ENCODE results near the gene GOLGA6L2.
"Not testable (repeated sequence)": the region's sequence is repeated elsewhere in the genome, so short reads cannot be mapped to it uniquely, and the experiment has no call there.

Gene GOLGA6L2, protein sequence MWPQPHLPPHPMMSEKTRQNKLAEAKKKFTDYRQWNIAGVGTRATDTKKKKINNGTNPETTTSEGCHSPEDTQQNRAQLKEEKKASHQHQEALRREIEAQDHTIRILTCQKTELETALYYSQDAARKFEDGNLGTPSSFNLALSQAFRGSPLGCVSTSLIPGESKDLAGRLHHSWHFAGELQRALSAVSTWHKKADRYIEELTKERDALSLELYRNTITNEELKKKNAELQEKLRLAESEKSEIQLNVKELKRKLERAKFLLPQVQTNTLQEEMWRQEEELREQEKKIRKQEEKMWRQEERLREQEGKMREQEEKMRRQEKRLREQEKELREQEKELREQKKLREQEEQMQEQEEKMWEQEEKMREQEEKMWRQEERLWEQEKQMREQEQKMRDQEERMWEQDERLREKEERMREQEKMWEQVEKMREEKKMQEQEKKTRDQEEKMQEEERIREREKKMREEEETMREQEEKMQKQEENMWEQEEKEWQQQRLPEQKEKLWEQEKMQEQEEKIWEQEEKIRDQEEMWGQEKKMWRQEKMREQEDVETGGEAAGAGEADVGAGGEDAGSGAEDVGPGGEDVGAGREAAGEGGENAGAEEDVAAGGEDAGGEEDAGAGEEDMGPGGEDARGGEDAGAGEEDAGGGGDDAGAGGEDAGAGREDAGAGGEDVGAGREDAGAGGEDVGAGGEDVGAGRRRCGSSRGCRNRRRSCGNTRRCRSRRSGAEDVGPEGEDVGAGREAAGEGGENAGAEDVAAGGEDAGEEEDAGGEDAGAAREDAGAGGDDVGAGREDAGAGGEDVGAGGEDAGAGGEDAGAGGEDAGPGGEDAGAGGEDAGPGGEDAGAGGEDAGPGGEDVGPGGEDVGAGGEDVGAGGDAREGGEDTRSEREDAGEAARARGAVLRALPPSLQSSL

DNA sequence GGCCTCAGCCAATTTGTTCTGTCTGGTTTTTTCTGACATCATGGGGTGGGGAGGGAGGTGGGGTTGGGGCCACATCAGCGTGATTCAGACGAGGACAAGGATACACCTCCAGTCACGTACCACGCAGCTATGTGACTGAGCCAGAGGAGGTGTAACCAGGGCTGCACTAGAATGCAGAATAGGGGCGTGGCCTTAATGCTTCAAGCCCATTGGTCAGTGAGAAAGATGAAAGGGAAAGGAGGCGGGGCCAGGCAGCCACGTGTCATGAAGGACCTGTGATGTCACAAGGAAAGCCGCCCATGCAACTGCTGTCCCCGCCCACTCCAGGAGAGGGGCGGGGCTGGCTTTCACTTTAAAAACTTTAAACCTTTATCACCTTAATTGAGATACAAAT is at the start of gene GOLGA6L2:
Gene GOLGA6L2, minus strand, starts transcription at position 137 of the 394 bp plus-strand sequence. Its CDS starts 62 bp downstream, at position 75.
- in situ Hi-C loops (cut with MboI; ENCODE audit: low sequenced_read_pairs), result no loop called here

DNA sequence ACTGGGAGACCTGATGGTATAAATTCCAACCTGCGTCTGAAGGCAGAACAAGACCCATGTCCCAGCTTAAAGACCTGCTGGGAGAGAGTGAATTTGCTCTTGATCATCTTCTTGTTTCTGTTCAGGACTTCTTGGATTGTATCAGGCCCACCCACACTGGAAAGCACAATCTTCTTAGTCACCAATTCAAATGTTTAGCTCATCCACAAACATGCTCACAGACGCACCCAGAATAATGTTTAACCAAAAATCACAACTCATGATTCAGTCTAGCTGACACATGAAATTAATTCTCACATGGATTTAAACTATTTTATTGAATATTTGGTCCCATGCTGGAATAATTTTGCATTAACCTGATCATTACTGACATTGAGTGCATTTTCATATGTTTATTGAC is 37.8 kb upstream of the GOLGA6L2 start:
- in situ Hi-C loops (cut with MboI; ENCODE audit: low sequenced_read_pairs), result no loop called here

DNA sequence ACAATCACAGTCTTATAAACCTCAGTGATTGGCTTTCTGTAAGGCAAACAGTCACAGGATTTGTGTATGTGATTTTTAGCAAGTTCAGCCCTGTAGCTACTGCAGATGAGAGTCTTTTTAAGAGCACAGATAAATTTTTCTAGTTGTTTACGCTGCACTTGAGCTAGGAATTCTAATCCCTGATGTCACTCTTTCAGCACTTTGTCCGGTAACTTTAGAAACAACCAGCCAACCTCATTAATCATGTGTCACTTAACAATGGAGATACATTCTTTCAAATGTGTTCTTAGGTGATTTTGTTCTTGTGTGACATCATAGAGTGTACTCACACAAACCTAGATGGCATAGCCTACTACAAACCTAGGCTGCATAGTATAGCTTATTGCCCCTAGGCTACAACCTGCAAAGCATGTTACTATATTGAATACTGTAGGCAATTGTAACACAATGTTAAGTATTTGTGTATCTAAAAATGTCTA is 36.8 kb upstream of the GOLGA6L2 start:
- in situ Hi-C loops (cut with MboI; ENCODE audit: low sequenced_read_pairs), result no loop called here

DNA sequence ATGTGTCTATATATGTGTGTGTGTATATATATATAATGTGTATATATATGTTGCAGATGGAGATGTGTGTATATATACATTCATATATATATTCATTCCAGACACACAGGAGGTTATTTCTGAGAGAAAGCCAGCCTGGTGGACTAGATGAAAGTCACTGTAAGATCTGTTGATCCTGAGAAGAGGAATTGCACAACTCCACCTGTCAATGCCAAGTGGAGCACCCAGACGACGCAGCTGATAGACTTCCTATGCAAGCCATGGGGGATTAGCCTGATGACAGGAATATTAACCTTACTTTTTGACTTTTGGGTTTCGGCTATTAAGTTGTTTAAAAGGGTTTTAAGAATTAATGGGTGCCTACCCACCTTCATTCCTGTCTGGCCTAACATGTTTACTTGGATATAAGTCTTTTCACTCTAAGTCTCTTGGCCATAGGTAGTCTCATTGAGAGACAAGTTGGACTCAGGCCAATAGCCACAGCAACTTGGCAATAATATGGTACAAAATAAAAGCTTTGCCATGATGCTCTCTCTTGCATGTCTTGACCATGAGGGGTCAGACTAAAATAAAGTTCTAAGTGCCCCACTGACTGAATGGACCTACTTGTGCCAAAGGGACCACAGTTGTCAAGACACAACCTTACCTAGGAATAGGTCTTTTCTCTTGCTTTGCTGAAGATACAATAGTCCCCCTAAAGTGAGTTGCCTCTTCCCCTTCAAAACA is 35.9 kb upstream of the GOLGA6L2 start:
- in situ Hi-C loops (cut with MboI; ENCODE audit: low sequenced_read_pairs), result no loop called here

DNA sequence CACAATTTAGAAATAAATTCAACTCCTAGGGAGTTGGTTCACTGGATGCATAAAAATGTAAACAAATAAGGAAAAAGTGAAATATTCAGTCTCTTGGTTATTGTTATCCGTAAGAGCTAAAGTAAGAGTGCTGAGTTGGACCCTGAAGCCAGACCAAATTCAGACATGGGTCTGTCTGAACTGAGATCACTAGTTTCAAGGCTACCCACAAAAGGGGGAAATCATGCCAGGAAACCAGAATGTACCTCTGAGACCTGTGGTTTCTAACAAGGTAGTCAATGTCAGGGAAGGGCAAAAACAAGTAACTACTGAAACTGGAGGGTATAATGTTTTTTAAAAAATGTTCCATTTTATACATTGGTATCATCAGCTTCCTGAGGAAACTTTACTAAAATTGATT is 35.2 kb upstream of the GOLGA6L2 start:
- in situ Hi-C loops (cut with MboI; ENCODE audit: low sequenced_read_pairs), result no loop called here

DNA sequence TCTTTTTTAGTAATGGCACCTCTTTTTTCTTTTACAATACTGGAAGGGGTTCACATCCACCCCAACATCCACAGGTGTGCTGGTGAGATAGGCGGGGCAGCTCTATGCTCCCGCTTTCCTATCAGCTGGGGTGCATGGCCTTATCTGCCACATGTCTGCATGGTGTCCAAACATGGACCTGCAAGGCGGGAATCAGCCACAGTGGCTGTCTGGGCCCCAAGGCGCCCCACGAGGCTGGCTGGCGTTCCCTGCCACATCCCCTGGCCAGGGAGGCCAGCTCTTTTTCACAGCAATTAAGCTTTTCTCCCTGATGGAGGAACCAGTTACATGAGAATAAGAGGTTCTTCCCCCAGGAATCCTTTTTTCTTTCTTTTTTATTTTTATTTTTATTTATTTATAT is 30.9 kb upstream of the GOLGA6L2 start:
- in situ Hi-C loops (cut with MboI; ENCODE audit: low sequenced_read_pairs), result no loop called here

DNA sequence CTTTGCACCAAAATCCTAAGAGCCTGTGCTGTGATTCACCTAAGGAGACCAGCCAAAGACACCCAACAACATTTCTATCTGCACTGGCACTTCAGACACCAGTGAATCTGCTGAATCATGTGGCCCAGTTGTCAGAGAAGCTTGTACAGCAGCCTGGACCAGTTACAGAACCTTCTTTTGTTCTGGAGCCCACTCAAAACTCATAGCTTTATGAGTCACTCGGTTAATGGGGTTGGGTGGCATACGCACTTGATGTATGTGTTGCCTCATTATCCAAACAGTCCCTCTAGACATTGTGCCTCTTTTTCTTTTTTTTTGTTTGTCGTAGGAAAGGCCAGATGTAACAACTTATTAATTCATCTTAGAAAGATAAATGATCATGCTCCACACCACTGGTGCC is 25.6 kb upstream of the GOLGA6L2 start:
- in situ Hi-C loops (cut with MboI; ENCODE audit: low sequenced_read_pairs), result no loop called here

DNA sequence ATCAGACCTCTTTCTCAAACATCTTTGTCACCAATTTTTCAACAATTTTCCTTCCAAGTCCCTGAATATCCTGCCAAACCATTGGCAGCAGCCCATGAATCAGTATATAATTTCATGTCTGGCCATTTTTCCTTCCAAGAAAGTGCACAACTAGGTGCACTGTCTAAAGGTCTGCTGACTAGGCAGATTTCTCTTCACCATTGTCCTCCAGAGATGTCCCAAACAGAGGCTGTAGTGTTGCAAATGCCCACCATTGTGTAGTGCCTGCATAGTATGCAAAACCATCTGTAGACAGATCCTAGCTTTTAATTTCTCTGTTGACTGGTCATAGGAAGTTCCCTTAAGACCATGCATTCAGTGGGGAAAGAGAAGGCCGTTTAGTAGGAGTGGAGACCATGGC is 25.0 kb upstream of the GOLGA6L2 start:
- in situ Hi-C loops (cut with MboI; ENCODE audit: low sequenced_read_pairs), result no loop called here

DNA sequence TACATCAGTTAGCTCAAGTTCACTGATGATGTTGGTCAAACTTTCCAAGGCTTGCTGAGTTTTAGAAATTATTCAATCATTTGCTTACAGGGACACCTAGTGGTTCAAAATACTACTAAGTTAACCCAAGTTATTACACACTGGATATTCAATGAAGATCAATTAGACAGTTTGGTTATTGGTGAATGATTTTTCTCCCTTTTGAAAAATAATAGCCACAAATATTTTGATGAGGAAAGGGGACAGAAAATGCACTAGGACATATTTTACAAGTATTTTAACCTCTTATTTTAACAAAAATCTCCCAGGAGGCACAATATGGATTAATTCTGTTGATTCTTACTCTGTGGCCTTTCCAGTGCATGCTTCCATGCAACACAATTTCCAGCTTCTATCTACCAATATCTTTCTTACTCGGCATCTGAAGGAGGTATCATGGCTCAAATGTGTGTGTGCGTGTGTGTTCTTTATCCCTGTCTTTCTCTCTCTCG is 20.1 kb upstream of the GOLGA6L2 start:
- in situ Hi-C loops (cut with MboI; ENCODE audit: low sequenced_read_pairs), result no loop called here

DNA sequence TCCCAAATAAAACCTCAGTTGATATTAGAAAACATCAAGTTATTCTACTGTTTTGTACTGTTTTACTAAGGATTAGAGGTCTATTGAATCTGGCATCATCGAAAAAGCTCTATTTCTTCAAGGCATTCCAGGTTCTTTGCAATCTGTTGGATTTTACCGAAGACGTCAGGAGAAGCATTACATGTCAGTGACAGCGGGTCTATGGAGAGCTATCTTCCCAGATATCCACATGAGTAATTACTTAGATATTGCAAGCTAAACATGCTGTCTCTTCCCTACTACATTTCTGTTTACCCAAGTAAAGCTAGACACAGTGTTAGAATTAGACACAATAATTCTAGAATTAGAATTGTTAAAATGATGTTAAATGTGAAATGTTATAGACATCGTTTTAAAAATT is 10.8 kb upstream of the GOLGA6L2 start:
- in situ Hi-C loops (cut with MboI; ENCODE audit: low sequenced_read_pairs), result no loop called here

DNA sequence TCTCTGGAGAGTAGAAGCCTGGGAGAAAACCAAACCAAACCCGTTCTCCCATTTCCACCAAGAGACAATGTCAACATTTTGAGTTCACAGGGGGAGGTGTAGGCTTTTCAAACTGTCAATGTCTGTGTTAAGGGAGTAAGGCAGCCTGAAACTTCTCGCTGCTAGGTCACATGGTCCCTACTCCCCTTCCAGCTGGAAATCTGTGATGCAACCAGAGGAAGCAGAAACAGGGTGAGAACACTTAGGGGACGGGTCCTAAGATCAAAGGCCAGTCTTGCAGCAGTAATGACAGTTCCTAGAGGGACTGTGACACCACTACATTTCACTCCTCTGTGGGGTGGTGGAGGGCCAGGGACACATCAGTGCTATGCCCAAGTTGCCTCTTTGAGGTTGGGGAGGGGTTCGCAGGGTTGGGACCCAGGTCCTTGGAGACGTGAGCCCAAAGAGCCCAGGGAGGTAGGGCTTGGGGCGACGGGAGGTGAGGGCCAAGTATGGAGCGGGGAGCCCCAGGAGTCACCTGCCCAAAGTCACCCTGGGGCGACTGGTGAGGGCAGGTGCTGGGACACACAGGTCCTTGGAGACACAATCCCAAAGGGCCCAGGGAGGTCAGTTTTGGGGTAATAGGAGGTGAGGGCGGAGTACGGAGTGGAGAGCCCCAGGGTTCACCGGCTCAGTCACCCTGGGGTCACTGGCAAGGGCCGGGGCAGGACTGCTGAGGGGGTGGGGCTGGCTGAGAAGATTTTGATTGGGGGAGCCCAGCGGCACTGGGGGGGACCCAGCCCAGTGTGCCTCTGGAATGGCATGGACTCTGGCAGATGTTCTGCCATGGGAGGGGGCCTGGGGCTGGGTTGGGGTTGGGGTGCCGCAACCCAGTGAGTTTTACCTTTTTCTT is 582 bp downstream of the GOLGA6L2 start:
- in situ Hi-C loops (cut with MboI; ENCODE audit: low sequenced_read_pairs), result no loop called here

DNA sequence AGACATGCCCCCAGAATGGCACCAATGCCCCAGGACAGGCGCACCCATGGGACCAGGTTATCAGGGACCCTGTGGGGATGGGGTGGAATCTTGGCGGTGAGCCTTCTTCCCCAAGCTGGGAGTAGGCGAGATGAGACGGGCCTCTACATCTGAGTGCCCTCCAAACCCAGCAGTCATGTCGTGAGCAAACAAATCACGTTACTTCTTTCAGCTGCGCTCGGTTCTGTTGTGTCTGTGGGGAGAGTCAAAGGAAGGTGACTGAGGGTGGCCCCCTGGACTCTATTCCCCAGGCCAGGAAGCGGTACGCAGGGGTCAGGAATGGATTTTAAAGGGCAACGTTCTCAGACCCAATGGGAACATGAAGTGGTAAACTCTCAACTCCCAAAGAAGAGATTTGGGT is 2.8 kb downstream of the GOLGA6L2 start:
- in situ Hi-C loops (cut with MboI; ENCODE audit: low sequenced_read_pairs), result no loop called here

DNA sequence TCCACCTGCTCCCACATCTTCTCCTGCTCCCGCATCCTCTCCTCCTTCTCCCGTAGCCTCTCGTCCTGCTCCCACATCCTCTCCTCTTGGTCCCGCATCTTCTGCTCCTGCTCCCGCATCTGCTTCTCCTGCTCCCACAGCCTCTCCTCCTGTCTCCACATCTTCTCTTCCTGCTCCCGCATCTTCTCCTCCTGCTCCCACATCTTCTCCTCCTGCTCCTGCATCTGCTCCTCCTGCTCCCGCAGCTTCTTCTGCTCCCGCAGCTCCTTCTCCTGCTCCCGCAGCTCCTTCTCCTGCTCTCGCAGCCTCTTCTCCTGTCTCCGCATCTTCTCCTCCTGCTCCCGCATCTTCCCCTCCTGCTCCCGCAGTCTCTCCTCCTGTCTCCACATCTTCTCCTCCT is 5.8 kb downstream of the GOLGA6L2 start:
- in situ Hi-C loops (cut with MboI; ENCODE audit: low sequenced_read_pairs), result no loop called here

DNA sequence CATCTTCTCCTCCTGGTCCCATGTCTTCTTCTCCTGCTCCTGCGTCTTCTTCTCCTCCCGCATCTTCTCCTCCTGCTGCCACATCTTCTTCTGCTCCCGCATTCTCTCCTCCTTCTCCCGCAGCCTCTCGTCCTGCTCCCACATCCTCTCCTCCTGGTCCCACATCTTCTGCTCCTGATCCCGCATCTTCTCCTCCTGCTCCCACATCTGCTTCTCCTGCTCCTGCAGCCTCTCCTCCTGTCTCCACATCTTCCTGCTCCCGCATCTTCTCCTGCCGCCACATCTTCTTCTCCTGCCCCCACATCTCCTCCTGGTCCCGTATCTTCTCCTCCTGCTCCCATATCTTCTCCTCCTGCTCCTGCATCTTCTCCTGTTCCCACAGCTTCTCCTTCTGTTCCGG is 6.4 kb downstream of the GOLGA6L2 start:
- in situ Hi-C loops (cut with MboI; ENCODE audit: low sequenced_read_pairs), result no loop called here

DNA sequence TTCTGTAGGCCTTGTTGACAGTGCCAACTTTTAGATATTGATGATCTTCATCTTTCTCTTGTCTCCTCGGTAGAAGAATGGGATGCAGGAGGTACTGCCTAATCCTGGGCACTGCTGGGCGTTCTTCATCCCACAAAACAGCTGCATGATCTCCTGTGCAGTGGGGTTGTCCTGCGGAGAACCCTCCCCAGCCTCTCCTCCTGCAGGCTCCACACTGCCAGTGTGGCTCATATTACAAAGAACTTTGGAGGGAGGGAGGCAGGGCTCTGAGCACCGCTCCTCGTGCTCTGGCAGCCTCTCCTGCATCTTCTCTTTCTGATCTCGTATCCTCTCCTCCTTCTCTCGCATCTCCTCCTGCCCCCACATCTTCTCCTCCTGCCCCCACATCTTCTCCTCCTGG is 7.5 kb downstream of the GOLGA6L2 start:
- in situ Hi-C loops (cut with MboI; ENCODE audit: low sequenced_read_pairs), result no loop called here

DNA sequence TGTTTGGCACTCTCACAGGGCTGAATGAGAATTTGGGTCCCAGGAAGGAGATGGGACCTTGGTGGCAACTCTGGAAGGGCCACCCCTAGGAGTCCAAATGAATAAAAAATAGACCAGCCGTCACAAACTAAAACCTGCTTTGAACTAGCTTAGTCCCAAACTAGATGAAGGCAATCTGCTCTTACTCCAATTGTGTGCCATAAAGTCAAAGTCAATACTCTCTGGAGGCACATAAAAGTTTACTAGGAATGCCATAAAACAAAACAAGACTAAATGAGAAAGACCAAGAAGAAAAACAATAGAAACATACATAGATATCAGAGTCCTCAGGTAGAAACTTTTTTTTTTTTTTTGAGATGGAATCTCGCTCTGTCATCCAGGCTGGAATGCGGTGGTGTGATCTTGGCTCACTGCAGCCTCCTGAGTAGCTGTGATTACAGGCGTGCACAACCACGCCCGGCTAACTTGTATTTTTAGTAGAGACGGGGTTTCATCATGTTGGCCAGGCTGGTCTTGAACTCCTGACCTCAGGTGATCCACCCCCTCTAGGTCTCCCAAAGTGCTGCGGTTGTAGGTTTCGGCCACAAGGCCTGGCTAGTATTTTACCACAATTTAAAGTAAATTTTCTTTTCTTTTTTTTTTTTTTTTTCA is 8.1 kb downstream of the GOLGA6L2 start:
- in situ Hi-C loops (cut with MboI; ENCODE audit: low sequenced_read_pairs), result no loop called here

DNA sequence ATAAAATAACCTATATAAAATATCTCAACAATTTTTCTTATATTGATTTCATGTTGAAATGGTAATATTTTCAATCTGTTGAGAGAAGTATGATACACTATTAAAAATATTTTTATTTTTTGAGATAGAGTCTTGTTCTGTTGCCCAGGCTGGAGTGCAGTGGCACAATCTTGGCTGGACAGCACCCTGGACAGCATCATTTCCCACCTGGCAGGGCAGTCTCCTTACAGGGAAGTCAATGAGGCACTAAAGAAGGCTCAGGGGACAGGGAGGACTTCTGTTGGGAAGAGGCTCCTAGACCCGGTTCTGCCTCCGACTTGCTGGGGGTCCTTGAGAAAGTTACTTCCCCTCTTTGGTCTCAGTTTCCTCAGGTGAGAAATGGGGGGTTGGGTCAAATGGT is 9.4 kb downstream of the GOLGA6L2 start:
- in situ Hi-C loops (cut with MboI; ENCODE audit: low sequenced_read_pairs), result no loop called here

DNA sequence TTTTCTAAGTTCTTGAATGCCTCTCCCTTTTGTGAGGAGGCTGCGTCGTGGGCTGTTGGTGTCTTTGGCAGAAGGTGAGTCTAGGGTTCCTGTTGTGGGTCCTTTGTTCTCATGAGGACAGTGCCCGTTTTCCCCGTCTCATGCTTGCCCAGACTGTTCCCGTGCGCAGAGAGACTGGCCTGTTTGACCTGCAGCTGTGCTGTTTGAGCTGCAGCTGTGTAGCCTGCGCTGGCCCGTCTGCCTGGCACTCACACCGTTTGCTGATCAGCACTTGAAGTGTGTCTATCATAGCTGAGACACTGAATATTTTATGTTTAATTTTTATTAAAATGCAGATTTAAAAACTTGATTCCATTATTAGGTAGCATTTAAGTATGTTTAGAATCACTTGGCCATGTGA is 9.9 kb downstream of the GOLGA6L2 start:
- in situ Hi-C loops (cut with MboI; ENCODE audit: low sequenced_read_pairs), result no loop called here

DNA sequence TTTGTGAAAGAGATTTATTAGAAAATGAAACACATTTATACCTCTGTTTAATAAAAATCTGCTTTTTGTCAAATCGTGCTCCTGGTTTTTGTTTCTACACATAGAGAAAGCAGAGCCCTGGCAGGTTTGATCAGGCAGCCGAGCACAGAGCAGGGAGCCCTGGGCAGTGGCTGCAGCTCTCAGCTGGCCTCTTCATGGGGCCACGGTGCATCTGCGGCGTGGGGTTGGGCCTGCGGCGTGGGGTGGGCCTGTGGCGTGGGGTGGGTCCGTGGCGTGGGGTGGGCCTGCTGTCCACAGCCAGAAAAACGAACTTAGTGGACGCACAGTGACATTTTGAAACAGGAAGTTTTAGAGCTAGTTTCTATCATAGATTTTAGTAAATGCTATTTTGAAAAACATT is 10.6 kb downstream of the GOLGA6L2 start:
- in situ Hi-C loops (cut with MboI; ENCODE audit: low sequenced_read_pairs), result no loop called here

DNA sequence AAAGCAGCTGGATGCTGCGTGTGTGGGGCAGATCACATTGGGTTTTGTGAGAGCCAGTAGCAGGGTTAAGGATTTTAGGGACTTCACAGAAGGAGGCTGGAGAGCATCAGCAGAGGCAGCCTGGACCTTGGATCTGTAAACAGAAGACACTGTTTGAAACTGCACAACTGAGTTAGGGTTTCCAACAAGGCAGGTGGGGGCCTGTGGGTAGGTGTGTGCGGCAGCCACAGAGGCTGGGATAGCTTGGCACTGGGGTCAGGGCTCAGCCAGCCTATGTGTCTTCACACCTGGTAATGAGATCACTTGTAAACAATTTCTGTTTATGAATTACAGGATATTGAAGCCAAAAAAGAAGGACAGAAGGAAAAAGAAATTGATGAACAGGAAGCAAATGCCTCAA is 12.3 kb downstream of the GOLGA6L2 start:
- in situ Hi-C loops (cut with MboI; ENCODE audit: low sequenced_read_pairs), result not testable (repeated sequence)
